GM19193 (cell line): ENCODE results near the gene CRADD.

Experiments used
- POLR2A ChIP-seq: IDR thresholded peaks from 4 replicates; pipeline ENCODE4 v1.6.1; 2011; ENCODE audit not compliant: insufficient read depth, insufficient read length; ENCODE audit errors: extremely low read depth

CRADD gene

DNA sequence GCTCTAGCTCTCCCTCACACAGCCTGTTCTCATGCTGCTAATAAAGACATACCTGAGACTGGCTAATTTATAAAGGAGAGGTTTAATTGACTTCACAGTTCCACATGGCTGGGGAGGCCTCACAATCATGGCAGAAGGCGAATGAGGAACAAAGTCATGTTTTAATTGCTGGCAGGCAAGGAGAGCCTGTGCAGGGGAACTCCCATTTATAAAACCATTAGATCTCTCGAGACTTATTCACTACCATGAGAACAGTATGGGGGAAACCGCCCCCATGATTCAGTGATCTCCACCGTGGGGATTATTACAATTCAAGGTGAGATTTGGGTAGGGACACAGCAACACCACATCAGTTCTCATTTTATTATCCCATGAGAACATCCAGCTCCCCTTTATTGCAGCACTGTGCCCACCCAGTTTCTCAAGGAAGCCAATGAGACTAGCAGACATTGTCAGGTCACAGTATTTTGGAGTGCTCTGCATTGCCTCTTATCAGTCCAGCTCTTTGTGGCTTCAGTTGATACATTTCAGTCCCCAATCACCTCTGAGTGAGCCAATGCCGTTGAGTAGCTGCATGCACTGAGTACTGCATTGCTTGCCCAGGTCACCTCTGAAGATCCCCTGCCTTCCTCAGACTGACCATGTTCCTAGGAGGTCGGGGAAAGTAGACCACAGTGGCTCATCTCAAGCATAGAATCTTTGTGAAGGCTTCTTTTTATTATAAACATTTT lies 131.2 kb downstream of the CRADD start:
- no peak for TF ChIP-seq POLR2A

- TF ChIP-seq POLR2A = no peak
Measured at GRCh38 chr12:93812626-93813025, 135.5 kb downstream of the CRADD start.

GRCh38 chr12:93813186-93813585 lies 136.0 kb downstream of the CRADD start:
- no peak for TF ChIP-seq POLR2A

- TF ChIP-seq POLR2A = no peak
Measured at GRCh38 chr12:93813972-93814821, 137.0 kb downstream of the CRADD start.

- TF ChIP-seq POLR2A = no peak
Measured at GRCh38 chr12:93818488-93819049, 141.4 kb downstream of the CRADD start.

DNA sequence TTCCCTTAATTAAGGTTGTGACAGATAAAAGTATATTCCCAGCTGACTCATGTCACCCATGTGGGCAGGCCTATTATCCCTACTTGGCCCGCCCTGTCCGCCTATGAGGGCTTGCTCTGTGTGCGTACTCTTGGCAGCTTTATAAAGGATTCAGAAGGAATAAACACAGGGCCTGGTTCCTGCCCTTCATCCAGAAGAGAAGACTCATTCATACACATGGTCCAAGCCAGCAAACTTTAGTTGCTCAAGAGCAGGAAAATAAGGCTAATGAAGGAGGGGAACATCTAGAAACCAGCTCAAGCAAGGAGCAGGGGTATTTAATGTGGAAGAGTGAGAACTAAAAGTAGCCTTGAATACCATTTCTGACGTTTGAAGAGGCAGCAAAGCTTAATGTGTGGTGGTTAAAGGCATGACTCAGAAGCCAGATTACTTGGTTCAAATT lies 141.9 kb downstream of the CRADD start:
- TF ChIP-seq POLR2A = no peak

DNA sequence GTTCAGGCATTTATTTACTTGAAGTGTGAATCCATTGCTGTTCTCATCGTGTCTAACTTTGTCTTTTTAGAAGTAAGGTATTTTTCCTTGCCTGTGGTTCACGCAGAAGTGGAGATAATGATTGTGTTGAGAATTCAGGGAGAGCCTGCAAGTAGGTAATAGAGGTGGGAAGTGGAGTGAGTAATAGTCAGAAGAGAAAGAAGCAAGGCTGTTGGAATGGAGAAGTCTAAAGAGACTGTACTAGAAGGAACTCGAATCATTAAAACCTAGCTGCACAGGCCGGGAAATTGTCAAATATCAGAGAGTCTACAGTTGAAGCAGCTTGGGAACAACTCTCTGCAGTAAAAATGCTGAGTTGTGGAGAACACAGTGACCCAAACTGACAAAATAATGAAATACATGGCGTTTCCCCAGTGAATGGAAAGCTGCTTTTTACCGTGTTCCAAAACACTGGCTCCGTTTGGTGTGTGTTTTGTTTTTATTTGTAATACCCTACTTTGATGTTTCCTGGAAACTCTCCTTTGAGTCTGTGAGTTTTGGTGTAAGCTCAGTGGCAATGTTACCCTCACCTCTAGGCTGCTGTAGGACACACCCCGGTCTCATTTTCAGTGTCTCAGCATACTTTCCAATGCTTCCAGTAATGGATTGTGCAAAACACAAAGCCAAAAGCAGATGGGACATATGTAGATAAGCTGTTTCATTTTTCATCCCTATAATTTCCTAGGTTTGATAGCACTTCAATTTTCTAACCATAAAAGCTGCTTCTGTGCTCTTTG lies 146.6 kb downstream of the CRADD start:
- TF ChIP-seq POLR2A = no peak

- no peak for TF ChIP-seq POLR2A
Measured at GRCh38 chr12:93824514-93825500, 147.6 kb downstream of the CRADD start.

- TF ChIP-seq POLR2A = no peak
Measured at GRCh38 chr12:93825501-93825888, 148.3 kb downstream of the CRADD start.

DNA sequence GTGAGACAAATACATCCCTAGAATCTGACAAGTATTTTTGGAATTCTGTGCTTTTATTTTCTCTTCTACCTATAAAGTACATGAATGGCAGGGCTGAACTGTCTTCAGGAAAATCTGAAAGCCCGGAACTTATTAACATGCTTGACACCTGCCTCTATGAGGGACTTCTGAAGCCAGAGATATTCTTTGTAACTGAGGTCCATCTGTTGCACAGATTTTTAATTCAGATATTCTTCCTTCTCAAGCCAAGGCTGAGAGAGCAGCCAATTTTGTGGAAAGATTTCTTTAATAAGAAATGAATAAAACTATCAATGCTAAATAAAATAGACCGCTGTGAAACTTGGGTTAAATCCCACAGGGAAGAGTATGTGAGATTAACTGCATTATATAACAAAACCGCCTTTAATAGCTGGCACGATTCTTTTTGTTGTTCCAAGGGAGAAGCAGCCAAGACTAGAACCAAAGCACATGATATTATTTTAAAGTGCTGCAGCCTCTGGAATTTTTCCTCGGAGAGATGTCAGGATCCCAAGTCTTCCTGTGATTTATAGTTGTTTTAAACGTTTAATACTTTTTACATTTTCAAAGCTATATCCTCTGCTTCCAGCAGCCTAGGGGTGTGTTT lies 148.9 kb downstream of the CRADD start:
- TF ChIP-seq POLR2A = no peak

GRCh38 chr12:93827179-93827578 lies 150.0 kb downstream of the CRADD start:
- TF ChIP-seq POLR2A = no peak

DNA sequence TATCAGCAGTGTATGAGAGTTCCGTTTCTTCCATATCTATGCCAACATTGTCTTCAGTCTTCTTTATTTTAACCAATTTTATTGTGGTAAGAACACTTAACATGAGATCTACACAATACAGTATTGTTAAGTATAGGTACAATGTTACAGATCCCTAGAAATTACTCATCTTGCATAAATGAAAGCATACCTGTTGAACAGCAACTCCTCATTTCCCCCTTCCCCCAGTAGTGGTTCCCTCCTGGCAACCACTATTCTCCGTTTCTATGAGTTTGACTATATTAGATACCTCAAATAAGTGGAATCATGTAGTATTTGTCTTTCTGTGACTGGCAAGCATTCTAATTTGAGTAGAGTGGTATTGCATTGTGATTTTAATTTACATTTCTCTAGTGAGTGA lies 150.5 kb downstream of the CRADD start:
- no peak for TF ChIP-seq POLR2A

- TF ChIP-seq POLR2A = no peak
Measured at GRCh38 chr12:93829016-93829415, 151.8 kb downstream of the CRADD start.

DNA sequence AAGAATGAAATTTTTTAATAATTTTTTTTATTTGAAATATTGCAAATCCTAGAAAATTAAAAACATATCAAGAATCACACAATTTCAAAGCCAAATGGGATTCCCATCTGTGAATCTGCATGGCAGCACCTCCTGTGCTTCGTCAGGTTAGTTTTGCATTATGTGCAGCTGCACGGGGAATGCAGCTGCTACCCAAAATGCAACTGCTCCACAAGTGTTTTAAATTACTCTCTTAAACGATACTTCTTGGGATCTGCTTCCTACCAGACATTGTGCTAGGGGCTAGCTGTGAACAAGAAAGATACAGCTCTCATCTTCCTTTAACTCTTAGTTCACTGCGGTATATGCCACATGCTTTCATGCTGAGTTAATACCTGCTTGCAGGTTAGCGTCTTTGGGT lies 154.2 kb downstream of the CRADD start:
- TF ChIP-seq POLR2A = no peak

- TF ChIP-seq POLR2A = no peak
Measured at GRCh38 chr12:93832131-93832530, 155.0 kb downstream of the CRADD start.
